A172 (cell line): ENCODE data around the gene PARD6A. TPM values are rescaled to one million over a fixed set of nuclear protein-coding genes. Genes with fewer than 3 reads are reported as not detected.

Experiments used
- DNase-seq: peaks from one replicate; pipeline ENCODE4 v3.0.0-alpha.2; 2015; ENCODE audit warnings: low spot score
- total RNA-seq: library from RNA; depleted of rRNA; stranded (reverse); fragments of >200 nt; shearing (Covaris generic); gene quantifications from 2 replicates; pipeline ENCODE4 v1.2.3, GENCODE V29; 2014; rRNA removed

Gene PARD6A, protein sequence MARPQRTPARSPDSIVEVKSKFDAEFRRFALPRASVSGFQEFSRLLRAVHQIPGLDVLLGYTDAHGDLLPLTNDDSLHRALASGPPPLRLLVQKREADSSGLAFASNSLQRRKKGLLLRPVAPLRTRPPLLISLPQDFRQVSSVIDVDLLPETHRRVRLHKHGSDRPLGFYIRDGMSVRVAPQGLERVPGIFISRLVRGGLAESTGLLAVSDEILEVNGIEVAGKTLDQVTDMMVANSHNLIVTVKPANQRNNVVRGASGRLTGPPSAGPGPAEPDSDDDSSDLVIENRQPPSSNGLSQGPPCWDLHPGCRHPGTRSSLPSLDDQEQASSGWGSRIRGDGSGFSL
- total RNA-seq = 5.7 and 12.9 TPM in 2 replicates

DNA sequence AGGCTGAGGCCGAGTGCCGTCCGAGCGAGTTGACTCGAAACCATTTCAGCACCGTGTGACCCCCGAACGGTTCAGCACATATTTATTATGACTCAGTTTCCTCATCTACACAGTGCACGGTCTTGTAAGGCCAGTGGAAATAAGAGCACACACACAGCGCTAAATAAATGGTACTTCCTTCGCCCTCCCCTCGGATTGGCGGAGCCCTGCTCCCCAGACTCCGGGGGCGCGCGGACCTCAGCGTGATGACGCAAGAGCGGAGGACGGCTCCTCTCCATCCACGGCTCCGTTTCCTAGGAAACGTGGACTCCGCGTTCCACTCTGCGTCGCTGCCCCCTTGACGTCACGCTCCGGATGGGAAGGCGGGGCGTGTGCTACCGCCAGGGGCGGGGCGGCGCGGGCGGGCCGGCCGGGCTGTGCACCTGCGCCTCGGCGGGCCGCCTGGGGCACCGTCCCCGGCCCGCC is at the start of gene PARD6A:
TSS of gene PARD6A (plus strand) at position 397 of the 465 bp plus-strand sequence. CDS start 79 bp downstream, outside the sequence.
- peak; percentile 91 for DNase-seq

DNA sequence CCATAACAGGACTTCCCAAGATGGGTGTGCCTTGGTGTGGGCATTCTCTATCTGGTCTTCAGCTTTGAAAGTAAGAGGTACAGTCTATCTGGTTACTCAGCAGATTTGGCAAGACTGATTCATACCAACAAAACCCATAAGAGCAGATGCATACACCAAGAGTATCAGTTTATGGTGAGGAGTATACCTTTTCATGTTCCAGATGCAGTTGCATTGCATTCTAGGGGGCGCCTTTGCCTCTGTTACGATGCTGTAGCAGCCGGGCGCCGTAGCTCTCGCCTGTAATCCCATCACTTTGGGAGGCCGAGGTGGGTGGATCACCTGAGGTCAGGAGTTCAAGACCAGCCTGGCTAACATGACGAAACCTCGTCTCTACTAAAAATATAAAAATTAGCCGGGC is 47.0 kb upstream of the PARD6A start:
- DNase-seq = no peak

DNA sequence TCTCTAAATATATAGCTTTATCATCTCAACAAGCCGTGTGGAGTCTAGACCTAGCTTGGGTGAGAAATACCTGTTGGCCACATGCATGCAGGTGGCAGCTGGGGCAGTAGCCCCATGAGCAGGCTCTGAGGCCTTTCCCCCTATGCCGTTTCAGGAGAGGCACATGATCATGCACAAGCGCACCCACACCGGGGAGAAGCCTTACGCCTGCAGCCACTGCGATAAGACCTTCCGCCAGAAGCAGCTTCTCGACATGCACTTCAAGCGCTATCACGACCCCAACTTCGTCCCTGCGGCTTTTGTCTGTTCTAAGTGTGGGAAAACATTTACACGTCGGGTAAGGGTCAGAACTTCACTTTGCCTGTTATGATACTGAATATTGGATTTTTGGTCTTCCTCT is 32.5 kb upstream of the PARD6A start:
- no peak for DNase-seq

DNA sequence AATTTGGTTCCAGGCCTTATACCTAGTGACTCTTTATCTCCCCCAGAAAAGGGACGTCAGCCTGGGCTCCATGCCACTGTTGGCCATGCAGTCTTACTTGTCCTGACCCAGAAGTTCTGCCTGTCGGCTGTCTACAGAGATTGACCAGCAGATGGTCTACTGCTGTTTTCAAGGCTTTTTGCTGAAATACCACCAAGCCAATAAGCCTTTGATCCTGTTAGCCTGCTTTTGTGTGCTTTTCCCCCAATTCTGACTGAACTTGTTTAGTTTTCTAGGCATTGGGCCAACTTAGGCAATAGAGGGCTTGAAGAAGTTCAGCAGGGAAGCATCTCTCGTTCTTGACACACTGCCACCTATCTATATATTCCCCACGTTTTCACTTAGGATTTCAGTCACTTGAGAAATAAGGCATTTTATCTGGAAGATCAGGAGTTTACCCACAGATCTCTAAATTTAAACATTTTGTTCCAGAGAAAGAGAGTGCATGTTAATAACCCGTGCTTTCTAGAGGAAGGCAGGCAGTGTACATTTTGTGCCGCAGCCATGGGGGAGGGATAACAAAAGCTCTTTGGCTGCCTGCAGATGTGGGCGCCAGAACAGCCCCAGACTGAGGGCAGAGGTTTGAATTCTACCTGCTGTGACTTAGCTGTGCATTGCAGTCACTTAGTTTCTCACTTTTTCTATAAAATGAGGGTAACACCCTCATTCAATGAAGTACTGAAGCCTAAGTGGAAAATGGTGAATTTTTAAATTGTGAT is 28.2 kb upstream of the PARD6A start:
- no peak for DNase-seq

DNA sequence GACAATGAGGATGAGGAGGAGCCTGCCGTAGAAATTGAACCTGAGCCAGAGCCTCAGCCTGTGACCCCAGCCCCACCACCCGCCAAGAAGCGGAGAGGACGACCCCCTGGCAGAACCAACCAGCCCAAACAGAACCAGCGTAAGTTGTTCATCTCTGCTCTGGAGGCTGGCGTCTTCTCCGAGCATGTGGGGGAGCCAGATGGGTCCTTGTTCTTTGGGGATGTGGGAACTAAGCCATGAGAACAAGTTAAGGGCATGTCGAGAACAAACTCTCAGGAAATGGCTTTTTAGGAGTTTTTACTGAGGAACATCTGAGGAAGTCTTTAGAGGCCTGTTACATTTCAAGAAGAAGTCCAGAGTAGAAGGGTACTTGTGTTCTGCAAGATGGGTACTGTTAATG is 24.0 kb upstream of the PARD6A start:
- no peak for DNase-seq

DNA sequence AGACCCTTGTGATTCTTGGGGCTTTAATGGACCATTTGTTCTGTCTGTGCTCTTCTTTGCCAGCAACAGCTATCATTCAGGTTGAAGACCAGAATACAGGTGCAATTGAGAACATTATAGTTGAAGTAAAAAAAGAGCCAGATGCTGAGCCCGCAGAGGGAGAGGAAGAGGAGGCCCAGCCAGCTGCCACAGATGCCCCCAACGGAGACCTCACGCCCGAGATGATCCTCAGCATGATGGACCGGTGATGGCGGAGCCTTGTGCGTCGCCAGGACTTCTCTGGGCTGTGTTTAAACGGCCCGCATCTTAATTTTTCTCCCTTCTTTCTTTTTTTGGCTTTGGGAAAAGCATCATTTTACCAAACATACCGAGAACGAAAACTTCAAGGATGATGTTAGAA is 23.1 kb upstream of the PARD6A start:
- no peak for DNase-seq

DNA sequence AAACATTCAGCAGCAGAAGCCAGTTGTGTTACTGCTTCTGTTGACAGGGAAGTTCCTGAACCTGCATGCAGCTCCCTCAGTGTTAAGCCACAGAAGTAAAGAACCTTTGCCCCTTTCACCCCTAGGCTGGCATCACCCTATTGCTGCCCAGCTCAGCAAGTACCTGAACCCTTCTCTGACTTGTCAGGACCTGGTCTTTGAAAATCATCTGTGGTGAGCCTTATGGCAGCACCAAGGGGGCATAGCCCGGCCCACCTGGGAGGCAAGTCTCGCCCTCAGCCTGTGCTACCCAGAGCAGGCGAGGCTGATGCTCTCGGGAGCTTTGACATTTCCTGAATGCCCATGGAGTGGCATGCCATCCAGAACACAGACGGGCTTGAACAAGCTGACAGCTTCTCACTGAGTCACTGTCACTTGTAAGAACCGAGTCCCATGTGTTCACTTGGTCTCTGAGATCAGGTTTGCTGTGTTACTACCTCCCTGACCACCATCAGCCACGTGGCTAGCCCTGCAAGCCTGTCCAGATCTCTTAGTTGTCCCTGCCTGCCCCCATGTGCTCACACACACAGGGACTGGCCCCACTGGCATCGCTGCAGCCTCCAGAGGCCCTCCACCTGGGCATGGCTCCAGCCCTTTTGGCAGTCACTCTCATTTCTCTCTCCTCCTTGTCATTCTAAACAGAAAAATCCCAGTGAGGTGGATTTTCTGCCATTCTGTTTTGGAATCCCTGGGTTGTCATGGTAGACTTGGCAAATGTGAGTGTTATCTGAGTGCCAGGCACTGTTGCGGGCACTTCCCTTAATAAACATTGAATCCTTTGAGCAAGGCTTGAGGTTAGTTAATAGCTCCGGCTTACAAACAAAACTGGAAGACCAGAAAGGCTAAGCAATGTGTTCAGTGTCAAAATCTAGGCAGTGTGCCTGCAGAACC is 18.7 kb upstream of the PARD6A start:
- DNase-seq = no peak

DNA sequence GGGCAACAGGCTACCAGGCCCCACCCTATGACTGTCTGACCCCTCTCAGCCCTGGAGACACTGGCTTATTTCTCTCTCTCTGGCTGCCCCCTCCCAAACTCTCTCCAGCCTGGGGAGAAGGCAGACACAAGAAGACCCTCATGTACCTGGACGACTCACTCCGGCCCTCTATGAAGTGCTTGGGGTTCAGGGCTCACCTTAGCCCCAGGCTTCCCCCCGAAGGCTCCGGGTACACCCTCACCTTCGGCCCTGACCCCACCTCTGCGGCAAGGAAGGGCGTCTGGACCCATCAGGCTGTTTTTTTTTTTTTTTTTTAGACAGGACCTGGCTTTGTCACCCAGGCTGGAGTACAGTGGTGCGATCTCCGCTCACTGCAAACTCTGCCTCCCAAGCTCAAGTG is 16.7 kb upstream of the PARD6A start:
- DNase-seq = no peak

DNA sequence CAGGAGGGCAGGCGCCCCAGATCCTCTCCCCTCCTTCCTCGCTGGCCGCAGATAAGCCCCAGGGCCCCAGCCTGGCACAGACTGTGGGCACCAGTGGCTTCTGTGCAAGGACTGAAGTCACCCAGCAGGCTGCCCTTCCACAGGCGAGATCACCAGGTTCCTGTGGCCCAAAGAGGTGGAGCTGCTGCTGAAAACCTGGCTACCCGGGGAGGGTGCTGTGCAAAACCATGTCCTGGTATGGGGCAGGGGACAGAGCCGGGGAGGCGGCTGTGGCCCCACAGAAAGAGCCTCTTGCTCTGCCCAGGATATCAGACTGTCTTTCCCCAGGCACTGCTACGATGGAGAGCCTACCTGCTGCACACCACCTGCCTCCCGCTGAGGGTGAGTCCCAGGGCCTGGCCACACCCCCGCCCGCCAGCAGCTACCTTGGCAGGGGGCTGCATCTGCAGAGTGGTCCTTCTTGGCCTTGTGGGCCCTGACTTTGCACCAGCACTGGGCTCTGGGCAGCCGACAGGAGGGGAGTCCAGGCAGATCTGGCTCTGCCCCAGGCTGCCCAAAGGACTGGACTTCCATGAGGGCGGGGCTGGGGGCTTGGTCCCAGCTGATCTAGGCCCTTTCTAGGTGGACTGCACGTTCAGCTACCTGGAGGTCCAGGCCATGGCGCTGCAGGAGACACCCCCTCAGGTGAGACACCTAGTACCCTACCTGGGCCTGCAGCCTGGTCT is 15.2 kb upstream of the PARD6A start:
- DNase-seq = no peak

DNA sequence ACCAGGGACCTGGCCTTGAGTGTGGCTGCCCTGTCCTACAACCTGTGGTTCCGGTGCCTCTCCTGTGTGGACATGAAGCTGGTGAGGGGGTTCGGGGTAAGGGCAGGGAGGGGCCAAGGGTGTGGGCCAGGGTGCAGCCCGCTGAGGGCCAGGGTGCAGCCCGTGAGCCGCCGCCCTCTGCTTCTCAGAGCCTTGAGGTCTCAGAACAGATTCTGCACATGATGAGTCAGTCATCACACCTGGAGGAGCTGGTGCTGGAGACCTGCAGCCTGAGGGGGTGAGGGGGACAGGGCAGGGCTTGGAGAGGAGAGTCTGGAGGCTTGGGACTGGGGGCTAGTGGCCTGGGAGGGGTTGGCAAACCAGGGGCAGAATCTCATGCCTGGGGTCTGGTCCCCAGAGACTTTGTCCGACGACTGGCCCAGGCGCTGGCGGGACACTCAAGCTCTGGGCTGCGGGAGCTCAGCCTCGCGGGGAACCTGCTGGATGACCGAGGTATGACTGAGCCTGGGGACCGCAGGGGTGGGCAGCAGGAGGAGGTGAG is 13.6 kb upstream of the PARD6A start:
- no peak for DNase-seq

DNA sequence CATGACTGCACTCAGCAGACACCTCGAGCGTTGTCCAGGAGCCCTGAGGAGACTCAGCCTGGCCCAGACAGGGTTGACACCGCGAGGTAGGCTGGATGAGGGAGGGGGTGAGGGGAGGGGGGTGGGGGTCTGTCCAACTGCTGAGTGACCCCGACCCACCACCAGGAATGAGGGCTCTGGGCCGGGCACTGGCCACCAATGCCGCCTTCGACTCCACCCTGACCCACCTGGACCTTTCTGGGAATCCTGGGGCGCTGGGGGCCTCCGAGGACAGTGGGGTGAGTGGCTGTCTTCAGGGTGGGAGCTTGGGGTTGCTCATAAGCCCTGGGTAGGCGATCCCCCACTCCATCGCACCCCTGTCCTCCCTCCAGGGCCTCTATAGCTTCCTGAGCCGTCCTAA is 13.1 kb upstream of the PARD6A start:
- DNase-seq = no peak

DNA sequence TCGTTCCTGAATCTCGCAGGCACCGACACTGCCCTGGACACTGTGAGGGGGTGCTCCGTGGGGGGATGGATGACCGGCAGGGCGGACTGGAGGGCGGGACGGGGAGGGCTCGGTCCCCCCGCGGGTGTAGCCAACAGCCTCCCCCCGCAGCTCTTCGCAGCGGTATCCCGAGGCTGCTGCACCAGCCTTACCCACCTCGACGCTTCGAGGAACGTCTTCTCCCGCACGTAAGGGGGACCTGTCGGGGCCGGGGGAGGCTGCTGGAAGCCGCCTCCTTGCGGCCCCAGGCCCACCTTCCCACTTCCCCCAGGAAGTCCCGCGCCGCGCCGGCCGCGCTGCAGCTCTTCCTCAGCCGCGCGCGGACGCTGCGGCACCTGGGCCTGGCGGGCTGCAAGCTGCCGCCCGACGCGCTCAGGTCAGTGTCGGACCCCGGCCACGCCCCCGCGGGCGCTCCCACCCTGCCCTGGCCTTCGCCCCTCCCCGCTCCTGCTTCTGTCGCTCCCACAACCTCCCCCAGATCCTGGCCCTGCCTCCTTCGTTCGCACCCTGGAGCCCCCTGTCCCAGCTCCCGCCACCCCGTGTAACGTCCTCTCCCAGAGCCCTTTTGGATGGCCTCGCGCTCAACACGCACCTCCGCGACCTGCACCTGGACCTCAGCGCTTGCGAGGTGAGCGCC is 12.5 kb upstream of the PARD6A start:
- DNase-seq = no peak

DNA sequence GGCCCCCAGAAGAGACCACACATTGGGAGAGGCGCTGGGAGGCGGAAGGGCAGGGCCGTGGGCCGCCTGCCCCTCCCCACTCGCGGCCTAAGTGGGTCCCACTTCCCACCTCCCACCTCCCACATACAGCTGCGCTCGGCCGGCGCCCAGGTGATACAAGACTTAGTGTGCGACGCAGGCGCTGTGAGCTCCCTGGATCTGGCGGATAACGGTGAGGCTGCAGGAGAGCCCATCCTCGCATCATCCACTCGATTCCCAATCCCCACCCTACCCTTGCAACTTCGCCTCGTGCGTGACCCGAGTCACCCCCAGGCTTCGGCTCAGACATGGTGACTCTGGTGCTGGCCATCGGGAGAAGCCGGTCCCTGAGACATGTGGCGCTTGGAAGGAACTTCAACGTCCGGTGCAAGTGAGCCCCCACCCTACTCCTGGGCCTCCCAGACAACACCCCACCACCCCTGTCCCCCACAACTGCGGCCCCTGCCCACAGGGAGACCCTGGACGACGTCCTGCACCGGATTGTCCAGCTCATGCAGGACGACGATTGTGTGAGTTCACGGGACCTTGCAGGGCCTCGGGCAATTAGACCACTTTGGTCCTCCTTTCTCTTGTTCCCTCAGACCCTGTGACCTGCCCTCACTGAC is 11.9 kb upstream of the PARD6A start:
- DNase-seq = no peak

DNA sequence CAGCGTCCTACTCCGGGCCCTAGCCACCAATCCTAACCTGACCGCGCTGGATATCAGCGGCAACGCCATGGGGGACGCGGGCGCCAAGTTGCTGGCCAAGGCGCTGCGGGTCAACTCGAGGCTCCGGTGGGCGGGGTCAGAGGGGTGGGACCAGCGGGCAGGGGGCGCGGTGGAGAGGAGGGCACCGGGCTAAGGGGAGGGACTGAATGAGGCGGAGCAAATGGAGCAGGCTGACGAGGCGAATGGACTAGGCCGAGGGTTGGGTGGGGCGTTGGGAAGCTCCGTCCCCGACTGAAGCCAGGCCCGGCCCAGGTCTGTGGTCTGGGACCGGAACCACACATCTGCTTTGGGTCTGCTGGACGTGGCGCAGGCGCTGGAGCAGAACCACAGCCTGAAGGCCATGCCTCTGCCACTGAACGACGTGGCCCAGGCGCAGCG is 11.2 kb upstream of the PARD6A start:
- DNase-seq = no peak

DNA sequence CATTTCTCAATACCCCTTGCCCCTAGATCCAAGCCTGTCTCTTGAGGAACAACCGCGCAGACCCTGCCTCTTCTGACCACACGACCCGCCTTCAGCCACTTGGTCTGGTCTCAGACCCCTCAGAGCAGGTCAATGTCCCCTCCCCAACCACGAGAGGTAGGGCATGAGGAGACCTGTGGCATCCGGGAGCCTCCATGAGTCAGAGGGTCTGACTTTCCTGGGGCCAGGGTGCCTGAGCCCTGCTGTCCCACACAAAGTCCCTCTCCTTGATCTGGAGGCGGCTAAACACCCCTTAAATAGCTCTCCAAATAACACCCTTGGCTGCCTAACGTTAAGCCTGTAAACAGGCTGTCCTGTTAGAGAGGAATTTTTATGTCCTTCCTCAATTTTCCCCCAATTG is 10.7 kb upstream of the PARD6A start:
- no peak for DNase-seq

DNA sequence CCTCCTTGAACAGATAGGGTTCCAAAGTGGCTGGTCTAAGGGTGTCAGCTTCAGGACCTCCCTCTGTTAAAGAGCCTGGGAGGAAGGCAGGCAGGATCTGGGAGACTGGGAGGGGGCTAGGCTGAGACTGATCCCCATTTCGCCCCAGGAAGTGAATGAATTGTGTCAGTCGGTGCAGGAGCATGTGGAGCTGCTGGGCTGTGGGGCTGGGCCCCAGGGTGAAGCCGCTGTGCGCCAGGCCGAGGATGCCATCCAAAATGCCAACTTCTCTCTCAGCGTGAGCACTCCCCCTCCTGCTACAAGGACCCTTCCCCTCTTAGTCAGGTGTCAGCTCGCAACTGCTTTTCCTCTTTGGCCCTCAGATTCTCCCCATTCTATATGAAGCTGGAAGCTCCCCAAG is 9.7 kb upstream of the PARD6A start:
- no peak for DNase-seq

DNA sequence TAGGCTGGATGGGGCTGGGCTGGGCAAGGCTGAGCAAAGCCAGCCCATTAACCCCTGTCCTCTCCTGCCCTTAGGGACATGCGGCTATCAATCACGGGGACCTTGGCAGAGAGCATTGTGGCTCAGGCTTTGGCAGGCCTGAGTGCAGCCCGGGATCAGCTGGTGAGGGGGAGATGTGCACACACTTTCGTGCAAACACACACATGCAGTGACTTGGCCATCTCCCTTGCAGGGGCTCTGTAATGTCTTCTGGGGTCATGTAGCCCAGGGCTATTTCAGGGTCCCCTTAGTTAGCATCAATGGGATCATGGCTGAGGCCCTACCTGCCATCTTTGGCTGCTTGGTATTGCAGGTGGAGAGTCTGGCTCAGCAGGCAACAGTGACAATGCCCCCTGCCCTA is 8.9 kb upstream of the PARD6A start:
- no peak for DNase-seq

DNA sequence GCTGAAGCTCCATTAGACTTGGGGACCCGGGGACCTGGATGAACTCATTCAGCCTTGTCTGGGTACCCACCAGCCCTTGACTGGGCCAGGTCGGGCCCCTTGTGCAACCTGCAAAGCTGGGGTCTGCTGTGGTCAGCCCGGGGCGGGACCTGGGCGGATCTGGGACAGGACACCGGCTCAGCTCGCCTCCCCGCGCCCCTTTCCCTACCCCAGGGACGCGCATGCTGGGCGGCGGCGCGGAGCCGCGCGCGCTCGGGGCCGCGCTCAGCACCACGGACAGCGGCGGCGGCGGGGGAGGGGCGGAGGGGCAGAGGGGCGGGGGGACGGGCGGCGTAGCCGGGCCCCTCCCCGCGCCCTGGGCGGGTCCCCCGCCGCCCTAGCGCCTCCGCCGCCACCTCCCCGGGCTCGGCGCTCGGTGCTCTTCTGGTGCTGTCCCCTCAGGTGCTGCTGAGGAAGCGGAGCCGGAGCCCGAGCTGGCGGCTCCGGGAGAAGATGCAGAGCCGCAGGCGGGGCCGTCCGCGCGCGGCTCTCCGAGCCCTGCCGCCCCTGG is 8.1 kb upstream of the PARD6A start:
- peak; percentile 34 for DNase-seq

DNA sequence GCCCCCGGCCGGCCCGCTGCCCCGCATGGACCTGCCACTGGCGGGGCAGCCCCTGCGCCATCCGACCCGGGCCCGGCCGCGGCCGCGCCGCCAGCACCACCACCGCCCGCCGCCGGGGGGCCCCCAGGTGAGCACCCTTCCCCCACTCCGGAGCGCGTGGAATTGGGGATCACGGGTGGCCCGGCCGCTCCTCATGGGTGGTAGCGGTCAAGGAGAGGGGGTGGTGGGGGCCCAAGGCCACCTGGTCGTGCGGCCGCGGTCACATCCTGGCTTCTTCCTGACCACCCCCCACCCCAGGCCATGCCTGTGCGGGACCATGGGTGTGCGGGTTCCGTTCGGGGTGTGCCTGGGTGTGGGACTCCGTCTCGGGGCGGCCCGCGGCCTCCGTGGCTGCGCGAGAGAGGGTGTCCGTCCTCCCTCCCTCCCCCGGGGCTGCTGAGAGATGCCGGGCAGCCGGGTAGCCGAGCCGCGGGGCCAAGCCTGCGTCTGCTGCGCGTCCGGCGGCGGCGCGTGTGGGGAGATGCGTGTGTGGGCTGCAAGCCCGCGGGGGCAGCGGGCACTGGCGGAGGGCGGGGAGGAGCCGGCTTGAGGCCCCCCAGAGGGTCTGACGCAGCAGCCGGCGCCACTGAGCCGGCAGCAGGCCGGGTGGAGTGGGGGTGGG is 7.5 kb upstream of the PARD6A start:
- DNase-seq = no peak
